22Rv1 (cell line): Measurements from ENCODE around the gene ZKSCAN7.
"Not testable (repeated sequence)": the region's sequence is repeated elsewhere in the genome, so short reads cannot be mapped to it uniquely, and the experiment has no call there.

Source experiments
- H3K27ac ChIP-seq: fragments of 450-650 bp; 2 replicates; pipeline ENCODE4 v1.5.1; 2017
- ZFX ChIP-seq: fragments of 450-650 bp; IDR thresholded peaks from 2 replicates; pipeline ENCODE4 v1.6.1; 2017; ENCODE audit warnings: antibody characterized with exemption, borderline replicate concordance
- TF ChIP-seq, protein P1 (sequence below): fragments of 450-650 bp; IDR thresholded peaks from 2 replicates; pipeline ENCODE4 v1.5.1; 2017; ENCODE audit warnings: mild to moderate bottlenecking

The ZKSCAN7 gene

DNA sequence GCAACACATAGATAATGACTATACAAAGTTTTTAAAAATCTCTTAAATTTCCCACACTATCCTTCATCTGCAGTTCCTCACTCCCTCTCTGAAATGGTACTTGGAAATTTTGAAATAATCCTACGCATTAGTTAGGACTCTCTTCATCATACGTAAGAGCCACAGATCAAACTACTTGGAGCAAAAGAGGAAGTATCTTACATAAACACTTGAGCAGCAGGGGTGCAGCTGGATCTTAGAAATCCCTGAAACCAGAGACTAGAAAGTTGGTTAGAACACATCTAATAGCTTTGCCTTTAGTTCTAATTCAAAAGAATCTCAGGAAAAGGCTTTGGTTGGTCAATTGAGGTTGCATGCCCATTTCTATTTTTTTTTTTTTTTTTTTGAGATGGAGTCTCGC, 38.8 kb upstream of the ZKSCAN7 start:
- TF ChIP-seq ZFX = no peak
- TF ChIP-seq, protein P1, sequence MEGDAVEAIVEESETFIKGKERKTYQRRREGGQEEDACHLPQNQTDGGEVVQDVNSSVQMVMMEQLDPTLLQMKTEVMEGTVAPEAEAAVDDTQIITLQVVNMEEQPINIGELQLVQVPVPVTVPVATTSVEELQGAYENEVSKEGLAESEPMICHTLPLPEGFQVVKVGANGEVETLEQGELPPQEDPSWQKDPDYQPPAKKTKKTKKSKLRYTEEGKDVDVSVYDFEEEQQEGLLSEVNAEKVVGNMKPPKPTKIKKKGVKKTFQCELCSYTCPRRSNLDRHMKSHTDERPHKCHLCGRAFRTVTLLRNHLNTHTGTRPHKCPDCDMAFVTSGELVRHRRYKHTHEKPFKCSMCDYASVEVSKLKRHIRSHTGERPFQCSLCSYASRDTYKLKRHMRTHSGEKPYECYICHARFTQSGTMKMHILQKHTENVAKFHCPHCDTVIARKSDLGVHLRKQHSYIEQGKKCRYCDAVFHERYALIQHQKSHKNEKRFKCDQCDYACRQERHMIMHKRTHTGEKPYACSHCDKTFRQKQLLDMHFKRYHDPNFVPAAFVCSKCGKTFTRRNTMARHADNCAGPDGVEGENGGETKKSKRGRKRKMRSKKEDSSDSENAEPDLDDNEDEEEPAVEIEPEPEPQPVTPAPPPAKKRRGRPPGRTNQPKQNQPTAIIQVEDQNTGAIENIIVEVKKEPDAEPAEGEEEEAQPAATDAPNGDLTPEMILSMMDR = no peak
- no peak overlapping the region for H3K27ac ChIP-seq

DNA sequence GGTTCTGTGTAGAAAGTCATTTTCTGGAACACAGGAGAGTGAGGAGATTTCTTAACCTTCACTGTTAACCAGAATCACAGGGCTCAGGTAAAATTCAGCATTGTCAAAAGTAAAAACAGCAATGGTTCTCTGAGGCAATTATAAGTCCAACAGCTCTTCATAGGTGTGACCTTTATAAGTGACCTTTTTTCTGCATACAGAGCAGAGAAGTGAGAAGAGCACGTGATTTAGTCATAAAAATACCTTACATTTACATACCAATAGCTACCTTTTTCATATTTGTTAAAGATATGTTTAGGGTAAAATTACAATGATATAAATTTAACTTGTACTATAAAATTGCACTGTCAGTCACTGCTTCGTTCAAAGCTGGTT, 36.2 kb upstream of the ZKSCAN7 start:
- no peak for TF ChIP-seq ZFX
- TF ChIP-seq, protein P1 = no peak
- no peak overlapping the region for H3K27ac ChIP-seq

DNA sequence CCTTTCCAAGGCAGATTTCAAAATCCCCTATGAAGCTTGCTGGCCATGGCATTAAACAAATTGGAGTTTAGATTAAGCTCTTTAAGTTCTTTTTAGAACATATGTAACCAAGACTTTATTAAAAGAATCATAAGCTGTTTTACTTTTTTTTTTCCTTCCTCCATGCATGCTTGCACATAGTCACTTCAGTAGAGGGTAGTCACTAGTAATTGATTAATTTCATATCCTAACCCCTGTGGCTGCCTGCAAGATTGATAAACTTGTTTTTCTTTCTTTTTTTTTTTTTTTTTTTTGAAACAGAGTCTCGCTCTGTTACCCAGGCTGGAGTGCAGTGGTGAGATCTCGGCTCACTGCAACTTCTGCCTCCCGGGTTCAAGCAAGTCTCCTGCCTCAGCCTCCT, 33.3 kb upstream of the ZKSCAN7 start:
- no peak overlapping the region for H3K27ac ChIP-seq
- TF ChIP-seq, protein P1 = no peak
- TF ChIP-seq ZFX = no peak

DNA sequence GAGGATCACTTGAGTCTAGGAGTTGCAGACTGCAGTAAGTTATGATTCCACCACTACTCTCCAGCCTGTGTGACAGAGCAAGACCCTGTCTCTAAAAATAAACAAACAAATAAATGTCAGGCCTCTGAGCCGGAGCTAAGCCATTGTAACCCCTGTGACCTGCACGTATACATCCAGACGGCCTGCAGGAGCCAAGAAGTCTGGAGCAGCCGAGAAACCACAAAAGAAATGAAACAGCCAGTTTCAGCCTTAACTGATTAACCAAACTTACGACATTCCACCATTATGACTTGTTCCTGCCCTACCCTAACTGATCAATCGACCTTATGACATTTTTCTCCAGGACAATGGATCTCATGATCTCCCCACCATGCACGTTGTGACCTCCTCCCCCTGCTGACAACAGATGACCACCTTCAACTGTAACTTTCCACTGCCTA, 32.5 kb upstream of the ZKSCAN7 start:
- TF ChIP-seq, protein P1 = no peak
- no peak for TF ChIP-seq ZFX

DNA sequence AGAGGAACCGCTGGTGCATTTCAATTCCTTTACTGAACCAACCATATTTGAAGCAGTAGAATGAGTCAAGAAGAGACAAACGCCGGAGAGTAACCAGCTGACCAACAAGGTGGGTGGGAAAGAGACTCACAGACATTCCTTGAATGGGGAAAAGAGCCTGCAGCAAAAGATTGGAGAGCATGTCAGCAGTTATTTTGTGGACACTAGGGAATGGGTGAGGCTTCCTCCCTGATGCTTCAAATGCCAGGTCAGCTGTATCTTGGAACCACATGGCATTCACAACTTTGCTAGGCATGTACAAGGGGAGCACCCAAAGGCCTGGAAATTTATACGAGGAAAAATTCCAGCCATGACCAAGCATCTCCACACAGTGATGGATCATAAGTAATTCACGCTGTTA, 29.9 kb upstream of the ZKSCAN7 start:
- no peak for TF ChIP-seq ZFX
- TF ChIP-seq, protein P1 = no peak
- no peak overlapping the region for H3K27ac ChIP-seq

More for the DNA sequence above, 32.5 kb upstream of the ZKSCAN7 start:
- no peak overlapping the region for H3K27ac ChIP-seq

DNA sequence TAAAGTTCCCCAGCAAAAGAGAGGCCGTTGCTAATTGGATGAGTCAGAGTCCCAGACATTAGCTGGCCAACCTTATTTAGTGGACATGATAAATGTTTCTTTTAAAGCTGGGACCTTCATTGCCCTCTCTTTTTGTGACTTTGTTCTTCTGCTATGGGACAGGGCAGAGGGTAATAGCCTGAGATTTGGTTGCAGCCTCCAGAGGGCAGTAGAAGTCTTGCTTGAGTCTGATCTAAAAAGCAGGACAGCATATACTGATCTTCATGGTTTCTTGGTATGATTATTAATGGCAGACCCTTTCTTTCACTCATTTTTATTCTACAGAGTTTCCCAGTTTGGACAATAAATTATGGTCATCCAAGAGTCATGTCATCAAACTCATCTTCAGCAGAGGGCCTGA, 25.1 kb upstream of the ZKSCAN7 start:
- TF ChIP-seq ZFX = no peak
- TF ChIP-seq, protein P1 = peak; percentile 47
- no peak overlapping the region for H3K27ac ChIP-seq

DNA sequence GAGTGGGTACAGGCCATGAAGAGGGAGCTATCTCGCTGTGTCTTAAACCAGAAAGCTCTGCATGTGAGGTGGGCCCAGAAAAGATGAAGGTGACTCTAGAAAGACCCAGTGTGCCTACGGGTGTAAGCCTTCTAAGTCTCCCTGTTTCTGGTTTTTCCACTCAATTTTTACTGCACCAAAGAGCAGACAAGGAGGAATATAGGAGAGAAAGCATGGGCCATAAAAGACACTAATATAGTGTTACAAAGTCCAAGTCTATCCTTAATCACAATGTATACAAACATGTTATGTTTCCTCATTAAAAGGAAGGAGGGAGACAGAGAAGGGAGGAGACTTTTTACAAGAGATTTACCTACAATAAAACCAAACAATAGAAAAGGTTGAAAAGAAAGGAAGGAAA, 24.1 kb upstream of the ZKSCAN7 start:
- TF ChIP-seq, protein P1 = no peak
- no peak for TF ChIP-seq ZFX
- no peak overlapping the region for H3K27ac ChIP-seq

DNA sequence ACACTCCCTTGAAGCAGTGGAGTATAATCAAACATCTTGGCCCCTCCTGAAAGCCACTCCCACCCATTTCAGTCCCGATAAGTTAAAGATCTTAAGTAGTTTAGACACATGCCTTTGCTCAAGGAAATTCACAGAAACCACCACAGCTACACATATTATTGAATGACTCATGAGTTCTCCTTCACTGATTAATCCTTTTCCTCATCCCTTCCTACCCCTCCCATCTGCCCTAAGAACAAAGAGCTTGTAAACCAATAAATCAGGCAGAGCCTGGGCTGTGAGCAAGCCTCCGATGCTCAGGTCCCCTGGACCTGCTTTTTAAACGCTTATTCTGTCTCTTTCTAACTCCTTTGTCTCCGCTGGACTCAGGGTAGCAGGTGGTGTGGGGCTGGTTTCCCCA, 20.3 kb upstream of the ZKSCAN7 start:
- not testable (repeated sequence) for H3K27ac ChIP-seq
